Central memory CD4-positive, alpha-beta T cell (primary cell): ENCODE results near the gene RALY.
A peak's percentile ranks its signal among the peaks of the same experiment; 100 is the strongest.
"Not testable (repeated sequence)": the region's sequence is repeated elsewhere in the genome, so short reads cannot be mapped to it uniquely, and the experiment has no call there.

Experiments
- DNase-seq: peaks from one replicate; pipeline ENCODE4 v3.0.0; 2022

RALY gene

DNA sequence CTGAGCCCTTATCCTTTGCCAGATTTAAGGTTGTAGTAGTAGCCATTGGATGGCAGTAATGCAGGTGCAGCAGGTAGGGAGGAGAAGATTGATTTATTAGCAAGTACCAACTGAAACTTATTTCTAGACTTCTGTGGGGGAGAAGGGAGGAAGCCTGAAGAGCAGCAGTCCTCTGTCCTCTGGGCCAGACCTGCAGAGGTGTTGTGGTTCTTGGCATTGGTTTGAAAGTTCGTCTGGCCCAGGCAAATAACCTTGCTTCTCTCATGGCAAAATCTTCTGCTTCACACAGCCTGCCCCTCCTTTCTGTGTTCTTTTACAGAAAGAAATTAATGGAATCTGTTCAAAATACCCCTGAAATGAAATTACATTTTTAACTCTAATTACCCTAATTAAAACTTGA is 24.5 kb downstream of the RALY start:
- no peak for DNase-seq

DNA sequence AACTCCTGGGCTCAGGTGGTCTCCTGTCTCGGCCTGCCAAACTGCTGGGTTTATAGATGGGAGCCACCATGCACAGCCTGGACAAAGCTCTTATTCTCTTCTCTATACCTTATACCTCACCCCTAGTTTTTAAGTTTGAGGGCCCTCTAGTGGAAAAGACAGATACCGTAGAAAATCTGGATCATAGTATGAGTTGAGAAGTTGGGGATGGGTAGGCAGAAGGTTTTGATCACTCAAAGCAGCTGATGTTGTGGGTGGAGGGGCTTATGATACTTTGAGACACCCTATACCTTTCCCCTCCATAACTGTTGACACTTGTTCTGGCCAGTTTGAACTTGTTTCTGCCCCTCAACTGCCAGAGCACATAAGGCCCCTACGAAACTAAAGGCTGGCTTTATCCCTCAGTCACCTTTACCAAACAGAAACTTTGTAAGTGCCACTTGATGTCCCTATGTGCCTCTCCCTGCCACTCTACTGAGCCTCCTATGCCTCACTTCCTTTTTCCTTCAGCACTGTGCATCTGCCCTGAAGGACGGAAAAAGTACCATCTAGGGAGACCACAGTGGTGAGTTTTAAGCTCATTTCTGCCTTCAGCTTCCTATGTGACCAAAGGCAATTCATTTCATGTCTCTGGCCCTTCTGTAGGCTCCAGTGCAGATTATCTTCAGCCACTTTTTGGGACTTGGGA is 28.6 kb downstream of the RALY start:
- DNase-seq: peak; percentile 21

DNA sequence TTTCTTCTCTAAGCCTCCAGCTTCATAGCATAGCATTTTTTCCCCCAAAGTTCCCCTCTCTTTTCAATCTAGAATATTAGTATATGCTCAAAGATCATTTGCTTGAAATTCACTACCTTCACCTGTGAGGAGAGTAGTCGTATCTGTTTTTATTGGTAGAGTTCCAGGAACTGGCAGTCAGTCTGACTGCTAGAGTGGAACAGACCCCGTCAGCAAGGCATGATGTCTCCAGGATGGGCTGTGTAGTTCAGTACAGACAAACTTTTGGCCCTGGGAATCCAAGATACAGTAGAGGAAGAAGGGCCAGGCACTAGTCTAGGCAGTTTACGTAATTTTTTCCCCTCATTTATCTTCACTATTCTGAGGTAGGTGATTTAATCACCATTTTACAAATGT is 29.1 kb downstream of the RALY start:
- no peak for DNase-seq

GRCh38 chr20:34023937-34024722 is 30.4 kb downstream of the RALY start:
- DNase-seq: no peak

DNA sequence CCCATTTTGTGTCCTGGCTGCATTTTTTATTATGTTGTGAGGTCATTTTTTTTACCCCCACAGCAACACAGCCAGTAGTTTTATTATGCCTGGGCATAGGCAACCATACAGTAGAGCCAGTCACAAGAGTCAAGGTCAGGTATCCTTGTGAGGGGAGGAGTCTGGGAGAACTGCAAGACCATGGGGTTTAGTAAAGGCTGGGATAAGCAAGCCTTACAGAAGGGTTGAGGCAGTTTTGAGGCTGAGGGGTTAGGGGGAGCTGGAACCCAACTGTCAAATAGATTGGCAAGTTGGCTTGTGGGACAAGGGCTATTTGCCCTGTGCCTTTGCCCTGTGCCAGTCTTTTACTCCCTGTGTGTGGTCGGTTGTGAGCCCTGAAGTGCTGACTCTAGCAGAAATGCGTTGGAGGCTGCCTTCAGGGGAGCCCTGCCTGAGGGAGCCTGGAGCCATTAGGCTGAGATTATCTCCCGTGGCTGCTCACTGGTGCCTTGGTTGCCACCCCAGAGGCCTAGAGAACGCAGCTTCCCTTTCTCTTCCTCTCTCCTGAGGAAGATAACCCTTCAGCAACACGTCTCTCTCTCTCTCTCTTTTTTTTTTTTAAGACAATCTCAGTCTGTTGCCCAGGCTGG is 31.1 kb downstream of the RALY start:
- no peak for DNase-seq

GRCh38 chr20:34028013-34028412 is 34.3 kb downstream of the RALY start:
- DNase-seq: not testable (repeated sequence)

- DNase-seq: no peak
Observed at GRCh38 chr20:34029415-34029814, 35.7 kb downstream of the RALY start.

GRCh38 chr20:34030456-34030855 is 36.7 kb downstream of the RALY start:
- DNase-seq: no peak

DNA sequence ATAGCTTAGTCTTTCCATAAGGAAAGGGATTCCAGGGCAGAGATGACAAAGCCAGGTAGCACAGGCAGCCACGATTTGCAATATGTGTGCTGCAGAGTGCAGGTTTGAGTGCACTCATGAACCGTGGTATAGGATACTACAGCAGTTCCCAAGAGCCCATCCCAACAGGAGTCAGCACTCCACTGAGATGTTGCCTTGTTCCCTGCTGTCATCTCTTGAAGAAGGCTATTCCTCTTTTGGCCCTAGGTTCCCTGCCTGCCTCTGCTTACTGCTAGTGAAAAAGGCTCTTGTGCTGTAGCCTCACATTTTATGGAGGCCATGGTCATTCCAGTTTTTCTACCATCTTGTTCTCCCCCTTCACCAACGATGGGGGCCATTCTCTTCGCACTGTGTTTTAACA is 40.2 kb downstream of the RALY start:
- no peak for DNase-seq

GRCh38 chr20:34037121-34037520 is 43.4 kb downstream of the RALY start:
- peak; percentile 19 for DNase-seq

DNA sequence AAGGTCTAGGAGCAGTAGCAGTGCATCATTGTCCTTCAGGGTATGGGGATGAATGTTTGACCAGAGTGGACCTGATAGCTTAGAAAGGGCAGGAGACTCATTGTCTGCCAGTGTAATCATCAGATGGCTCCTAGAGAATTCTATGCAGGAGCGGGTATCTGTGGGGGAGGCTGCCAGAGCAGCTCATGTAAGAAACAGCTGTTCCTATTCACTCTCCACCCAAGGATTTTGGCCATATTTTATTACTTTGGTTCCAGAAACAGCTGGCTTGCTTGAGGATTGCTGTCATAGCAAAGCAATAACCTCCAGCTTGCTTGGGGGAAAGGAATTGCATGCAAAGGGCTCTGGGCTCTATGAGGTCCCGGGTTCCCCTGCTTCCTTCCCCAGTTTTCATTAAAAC is 44.1 kb downstream of the RALY start:
- DNase-seq: no peak

GRCh38 chr20:34040300-34040995 is 46.7 kb downstream of the RALY start:
- DNase-seq: no peak

DNA sequence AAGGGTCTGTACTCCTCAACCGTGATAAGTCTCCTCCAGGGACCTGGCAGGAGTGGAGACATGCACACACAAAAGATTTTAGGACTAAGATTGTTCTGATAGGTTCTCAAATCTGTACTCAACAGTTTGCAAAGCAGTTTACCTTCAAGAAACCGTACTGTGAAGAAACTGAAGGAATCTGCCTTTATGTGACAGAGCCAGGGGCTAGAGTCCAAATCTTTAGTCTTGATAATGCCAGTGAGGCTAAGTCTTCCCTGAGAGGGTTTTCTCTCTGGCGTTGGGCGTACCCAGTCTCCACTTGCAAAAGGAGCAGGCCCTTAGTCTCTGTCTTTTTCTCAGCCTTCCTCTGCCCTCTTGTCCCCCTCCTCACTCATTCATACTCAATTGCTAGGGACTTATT is 47.5 kb downstream of the RALY start:
- no peak for DNase-seq

GRCh38 chr20:34042262-34042661 is 48.6 kb downstream of the RALY start:
- DNase-seq: no peak

DNA sequence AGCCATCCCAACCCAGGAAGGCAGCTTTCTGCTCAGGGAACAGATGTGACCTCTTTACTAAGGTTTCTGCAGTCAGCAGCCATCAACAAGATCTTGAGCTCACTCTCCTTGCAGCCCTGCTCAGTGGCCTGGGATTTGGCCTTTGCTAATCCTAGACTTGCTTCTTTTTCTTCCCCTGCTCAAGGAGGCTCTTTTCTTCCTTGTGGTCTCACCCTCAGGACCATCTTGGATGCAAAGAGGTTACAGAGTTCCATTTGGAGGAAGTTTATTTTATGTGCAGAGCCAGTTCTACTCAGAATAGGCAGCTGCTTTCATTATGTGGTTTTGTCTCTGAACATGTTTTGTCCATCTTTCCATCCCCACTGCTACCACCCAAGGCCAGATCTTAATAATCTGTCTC is 49.3 kb downstream of the RALY start:
- DNase-seq: no peak

GRCh38 chr20:34045294-34045693 is 51.6 kb downstream of the RALY start:
- no peak for DNase-seq

DNA sequence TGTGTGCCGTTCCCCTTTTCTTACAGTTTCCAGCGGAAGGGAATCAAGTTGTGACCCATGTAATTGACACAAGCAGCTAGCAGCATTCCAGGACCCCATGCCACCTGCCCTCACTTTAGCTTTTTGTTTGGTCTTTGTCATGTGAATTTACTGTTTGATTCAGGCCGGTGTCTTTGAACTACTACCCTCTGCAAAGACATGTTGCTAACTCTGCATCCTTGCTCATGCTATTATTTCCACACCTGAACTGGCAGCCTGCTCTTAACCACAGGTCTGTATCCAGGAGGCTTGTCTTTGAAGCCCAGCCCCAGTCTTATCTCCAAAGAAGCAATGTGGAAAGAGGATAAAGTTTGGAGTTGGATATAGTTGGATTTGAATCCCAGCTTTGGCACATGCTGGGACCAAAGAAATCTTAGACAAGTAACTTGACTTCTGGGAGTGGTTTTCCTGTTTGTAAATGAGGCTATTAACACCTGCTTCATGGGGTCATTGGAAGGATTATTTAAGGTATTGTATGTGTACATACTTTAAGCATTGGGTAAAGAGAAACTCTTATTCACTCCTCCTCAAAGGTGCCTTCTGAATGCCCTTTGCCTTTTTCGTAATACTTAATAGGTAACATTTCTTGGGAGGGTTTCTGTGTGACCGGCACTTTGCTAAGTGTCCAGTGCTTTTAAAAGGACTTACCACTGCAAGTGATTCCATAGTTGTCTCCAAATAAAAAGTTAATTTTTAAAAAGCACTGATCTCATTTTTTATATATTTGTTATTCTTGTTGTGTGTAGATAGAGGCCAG is 52.4 kb downstream of the RALY start:
- DNase-seq: no peak

- no peak for DNase-seq
Observed at GRCh38 chr20:34047010-34047687, 53.4 kb downstream of the RALY start.

DNA sequence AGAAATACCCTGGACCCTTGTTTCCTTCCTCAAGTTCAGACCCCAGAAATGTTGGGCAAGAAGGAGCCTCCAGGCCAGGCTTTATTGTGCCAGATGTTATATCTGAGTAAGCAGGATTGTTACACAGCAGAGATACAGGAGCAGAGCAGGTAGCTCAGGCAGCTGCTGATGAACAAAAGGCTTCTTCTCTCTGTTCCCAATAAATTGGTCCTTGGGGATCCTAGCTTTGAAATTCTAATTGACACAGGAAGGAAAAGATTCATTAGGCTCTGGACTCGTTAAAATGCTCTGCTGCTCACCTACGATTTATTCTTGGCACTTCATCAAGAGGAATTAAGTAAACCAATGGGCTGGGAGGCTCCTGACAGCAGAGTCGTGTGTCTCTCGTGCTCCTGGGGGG is 54.2 kb downstream of the RALY start:
- no peak for DNase-seq

DNA sequence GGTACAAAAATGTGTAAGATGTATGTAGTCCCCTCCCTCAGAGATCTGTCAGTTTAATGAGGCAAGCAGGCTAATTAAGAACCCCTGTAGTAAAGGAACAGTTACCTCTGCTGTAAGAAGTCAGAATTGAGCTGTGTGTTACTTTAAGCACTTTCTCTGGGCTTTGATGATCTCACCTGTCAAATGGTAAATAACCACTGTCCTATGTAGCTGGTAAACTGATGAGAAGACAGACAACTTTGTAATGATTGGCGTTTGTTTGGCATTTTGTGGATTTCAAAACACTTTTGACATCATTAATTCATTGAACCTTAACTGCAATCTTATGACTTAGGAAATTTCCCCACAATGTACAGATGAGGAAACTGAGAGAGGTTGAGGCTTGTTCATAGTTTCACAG is 55.7 kb downstream of the RALY start:
- DNase-seq: no peak

- no peak for DNase-seq
Observed at GRCh38 chr20:34049897-34050695, 56.4 kb downstream of the RALY start.
